ENCODE results near the gene SLC6A9.

- no peak for TF ChIP-seq EZH2 (IDR thresholded peaks at IDR 0.05; ENCODE audit: borderline replicate concordance, low read length)
- TF ChIP-seq, protein P1, sequence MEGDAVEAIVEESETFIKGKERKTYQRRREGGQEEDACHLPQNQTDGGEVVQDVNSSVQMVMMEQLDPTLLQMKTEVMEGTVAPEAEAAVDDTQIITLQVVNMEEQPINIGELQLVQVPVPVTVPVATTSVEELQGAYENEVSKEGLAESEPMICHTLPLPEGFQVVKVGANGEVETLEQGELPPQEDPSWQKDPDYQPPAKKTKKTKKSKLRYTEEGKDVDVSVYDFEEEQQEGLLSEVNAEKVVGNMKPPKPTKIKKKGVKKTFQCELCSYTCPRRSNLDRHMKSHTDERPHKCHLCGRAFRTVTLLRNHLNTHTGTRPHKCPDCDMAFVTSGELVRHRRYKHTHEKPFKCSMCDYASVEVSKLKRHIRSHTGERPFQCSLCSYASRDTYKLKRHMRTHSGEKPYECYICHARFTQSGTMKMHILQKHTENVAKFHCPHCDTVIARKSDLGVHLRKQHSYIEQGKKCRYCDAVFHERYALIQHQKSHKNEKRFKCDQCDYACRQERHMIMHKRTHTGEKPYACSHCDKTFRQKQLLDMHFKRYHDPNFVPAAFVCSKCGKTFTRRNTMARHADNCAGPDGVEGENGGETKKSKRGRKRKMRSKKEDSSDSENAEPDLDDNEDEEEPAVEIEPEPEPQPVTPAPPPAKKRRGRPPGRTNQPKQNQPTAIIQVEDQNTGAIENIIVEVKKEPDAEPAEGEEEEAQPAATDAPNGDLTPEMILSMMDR (conservative IDR thresholded peaks at IDR 0.05 in 1 of 2, IDR thresholded peaks at IDR 0.05 in 1 of 2; ENCODE audit: extremely low read depth in 1 of 2, insufficient read depth in 1 of 2, low read depth in 1 of 2, low read length in 2 of 2) = no peak
Measured at GRCh38 chr1:43978264-43978550, 53.1 kb downstream of the SLC6A9 start.
